Suprapubic skin (tissue), 2 donors: Measurements from ENCODE around the gene STAC3.

Source experiments
- EP300 ChIP-seq: sonication (generic); formaldehyde crosslinking; IDR thresholded peaks from one replicate; pipeline ENCODE4 v1.6.1; 2017; ENCODE audit warnings: antibody characterized with exemption
- POLR2A ChIP-seq, 2 donors: fragments of 450-650 bp; IDR thresholded peaks; one replicate each; pipeline ENCODE4 v1.6.1; 2017; ENCODE audit warnings: antibody characterized with exemption in 2 of 2, mild to moderate bottlenecking in 2 of 2, moderate library complexity in 2 of 2

DNA sequence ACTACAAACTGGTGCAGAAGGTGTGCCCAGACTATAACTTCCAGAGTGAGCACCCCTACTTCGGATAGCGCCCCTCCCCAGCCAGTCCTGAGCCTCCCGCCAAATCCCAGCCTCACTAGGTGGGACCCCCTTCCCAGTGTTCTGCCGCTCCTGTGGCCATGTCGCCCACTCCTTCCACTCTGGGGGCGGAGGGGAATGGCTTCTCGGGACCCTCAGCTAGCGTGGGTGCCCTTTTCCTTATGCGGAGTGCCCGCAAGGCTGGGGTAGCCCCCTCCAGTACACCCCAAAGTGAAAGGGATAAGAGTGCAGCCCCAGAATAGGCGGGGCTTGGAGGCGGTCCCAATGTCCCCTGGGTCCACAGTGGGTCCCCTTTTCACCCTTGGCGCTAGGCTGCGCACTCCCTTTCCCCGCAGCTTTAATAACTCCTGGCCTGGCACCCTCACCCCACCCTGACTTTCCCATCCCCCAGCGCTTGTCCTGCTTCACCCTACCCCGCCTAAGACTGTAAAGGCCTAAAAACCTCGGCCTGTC lies 25.2 kb downstream of the STAC3 start:
- TF ChIP-seq EP300 = no peak
- no peak for TF ChIP-seq POLR2A (IDR thresholded peaks at IDR 0.05)
